DOHH2 (cell line): ENCODE results near the gene NPBWR2.

Experiments
- EZH2phosphoT487 ChIP-seq: fragments of 200-600 bp; sonication (generic); IDR thresholded peaks from 2 replicates; pipeline ENCODE4 v1.6.1; 2017; ENCODE audit warnings: borderline replicate concordance, mild to moderate bottlenecking, antibody characterized with exemption, low read length, moderate library complexity, mixed read lengths
- TF ChIP-seq, protein P1 (sequence below): fragments of 200-600 bp; sonication (generic); IDR thresholded peaks from one replicate; pipeline ENCODE4 v1.5.1; 2014; ENCODE audit warnings: antibody characterized with exemption, mild to moderate bottlenecking, low read depth, low read length; ENCODE audit not compliant: poor library complexity, severe bottlenecking

DNA sequence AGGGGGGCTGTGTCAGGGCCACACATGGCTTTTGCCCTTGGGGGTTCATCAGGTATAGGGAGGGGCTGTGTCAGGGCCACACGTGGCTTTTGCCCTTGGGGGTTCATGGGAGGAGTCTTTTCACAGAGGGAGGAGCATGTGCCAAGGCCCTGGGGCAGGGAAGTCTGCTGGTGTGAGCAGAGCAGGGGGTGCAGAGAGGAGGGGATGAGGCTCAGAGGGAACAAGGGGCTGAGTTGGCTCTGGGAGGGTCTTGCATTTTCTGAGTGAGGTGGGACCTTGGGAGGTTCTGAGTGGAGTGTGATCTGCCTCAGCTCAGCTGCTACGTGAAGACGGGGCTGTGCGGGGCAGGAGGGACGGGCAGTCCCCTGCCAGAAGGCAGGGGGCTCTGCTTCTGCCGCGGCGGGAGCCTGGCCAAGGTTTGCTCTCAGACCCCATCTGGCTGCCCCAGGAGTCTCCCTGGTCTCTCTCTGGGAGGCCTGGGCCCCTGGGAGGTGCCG, 51.9 kb downstream of the NPBWR2 start:
- TF ChIP-seq, protein P1, sequence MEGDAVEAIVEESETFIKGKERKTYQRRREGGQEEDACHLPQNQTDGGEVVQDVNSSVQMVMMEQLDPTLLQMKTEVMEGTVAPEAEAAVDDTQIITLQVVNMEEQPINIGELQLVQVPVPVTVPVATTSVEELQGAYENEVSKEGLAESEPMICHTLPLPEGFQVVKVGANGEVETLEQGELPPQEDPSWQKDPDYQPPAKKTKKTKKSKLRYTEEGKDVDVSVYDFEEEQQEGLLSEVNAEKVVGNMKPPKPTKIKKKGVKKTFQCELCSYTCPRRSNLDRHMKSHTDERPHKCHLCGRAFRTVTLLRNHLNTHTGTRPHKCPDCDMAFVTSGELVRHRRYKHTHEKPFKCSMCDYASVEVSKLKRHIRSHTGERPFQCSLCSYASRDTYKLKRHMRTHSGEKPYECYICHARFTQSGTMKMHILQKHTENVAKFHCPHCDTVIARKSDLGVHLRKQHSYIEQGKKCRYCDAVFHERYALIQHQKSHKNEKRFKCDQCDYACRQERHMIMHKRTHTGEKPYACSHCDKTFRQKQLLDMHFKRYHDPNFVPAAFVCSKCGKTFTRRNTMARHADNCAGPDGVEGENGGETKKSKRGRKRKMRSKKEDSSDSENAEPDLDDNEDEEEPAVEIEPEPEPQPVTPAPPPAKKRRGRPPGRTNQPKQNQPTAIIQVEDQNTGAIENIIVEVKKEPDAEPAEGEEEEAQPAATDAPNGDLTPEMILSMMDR, result no peak
- TF ChIP-seq EZH2phosphoT487, result no peak
